Muscle of leg (tissue), 11 donors: ENCODE results near the gene LYRM4. TPM values are rescaled to one million over a fixed set of nuclear protein-coding genes. Genes with fewer than 3 reads are reported as not detected.

ENCODE experiments used
- DNase-seq: peaks from one replicate; pipeline ENCODE4 v3.0.0; 2013
- H3K27ac ChIP-seq: one replicate; pipeline ENCODE4 v1.5.1; 2013; ENCODE audit warnings: mild to moderate bottlenecking, low read length, control low read depth
- H3K27me3 ChIP-seq: one replicate; pipeline ENCODE4 v1.6.1; 2013; ENCODE audit warnings: low read length; ENCODE audit not compliant: control insufficient read depth, insufficient read depth
- H3K36me3 ChIP-seq: one replicate; pipeline ENCODE4 v1.6.1; 2013; ENCODE audit warnings: low read length; ENCODE audit not compliant: control insufficient read depth, insufficient read depth
- H3K4me1 ChIP-seq: one replicate; pipeline ENCODE4 v1.6.1; 2013; ENCODE audit warnings: low read length; ENCODE audit not compliant: control insufficient read depth, insufficient read depth
- H3K4me3 ChIP-seq: one replicate; pipeline ENCODE4 v1.5.1; 2013; ENCODE audit warnings: low read length, control low read depth
- H3K9me3 ChIP-seq: replicated peaks from 2 replicates; pipeline ENCODE4 v1.6.1; 2013; ENCODE audit warnings: low read depth, low read length; ENCODE audit not compliant: control insufficient read depth
- WGBS: methylation state at CpG from one replicate; pipeline ENCODE4 v1.1.5; 2013; ENCODE audit warnings: missing lambda C conversion rate; ENCODE audit not compliant: insufficient coverage; 5-methylcytosine and 5-hydroxymethylcytosine counted together
- polyA plus RNA-seq, 8 donors: library from polyadenylated mRNA; unstranded; fragments of 120-200 nt; gene quantifications; one replicate each; pipeline versions ENCODE4 v1.2.1 to v1.2.3, GENCODE V29; 2013; ENCODE audit warnings: inconsistent platforms in 1 of 8, low replicate concordance in 1 of 8; ENCODE audit not compliant: insufficient read length in 8 of 8, insufficient read depth in 1 of 8
- total RNA-seq: library from RNA; stranded (reverse); fragments of 120-200 nt; gene quantifications from one replicate; pipeline ENCODE4 v1.2.4, GENCODE V29; 2013

LYRM4 gene
- total and polyA plus RNA-seq, 9 donors = 21.8 to 36.6 (median 29.4) TPM

DNA sequence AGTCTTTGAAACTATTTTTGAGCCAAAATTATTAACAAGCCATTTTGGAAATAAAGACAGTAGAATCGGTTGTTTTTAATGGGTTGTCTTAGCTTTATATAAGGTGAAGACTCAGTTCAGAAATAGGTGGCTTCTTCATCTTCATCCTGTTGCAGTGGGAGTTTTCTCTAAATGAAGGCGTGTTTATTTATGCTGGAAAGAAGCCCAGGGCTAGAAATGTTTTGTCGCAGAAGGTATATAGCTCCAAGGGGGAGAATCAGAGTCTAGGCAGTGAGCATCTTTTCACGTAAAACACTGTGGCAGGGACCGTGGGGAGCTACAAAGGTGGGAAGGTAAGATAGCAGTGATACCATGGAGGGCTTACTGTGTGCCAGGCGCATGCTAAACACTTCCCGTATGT is 34.9 kb upstream of the LYRM4 start:
- H3K4me3 ChIP-seq = no peak overlapping the region
- DNase-seq = no peak
- H3K4me1 ChIP-seq = peaks cover 4% of the 10 kb centered on the region
- no peaks in the 10 kb centered on the region for H3K27me3 ChIP-seq
- H3K36me3 ChIP-seq = no peaks in the 10 kb centered on the region
- WGBS = 47% methylated on average over 2 of the region's 7 CpGs
- no peak overlapping the region for H3K27ac ChIP-seq
- H3K9me3 ChIP-seq = no peaks in the 10 kb centered on the region

- Histone ChIP-seq H3K36me3 (no peaks in the 10 kb centered on the region), H3K27ac (no peak overlapping the region), H3K27me3 (no peaks in the 10 kb centered on the region), H3K4me3 (no peak overlapping the region), H3K4me1 (peaks cover 4% of the 10 kb centered on the region), H3K9me3 (no peaks in the 10 kb centered on the region)
- 33% methylated on average over 1 of the region's 11 CpGs for WGBS
- peak; percentile 16 for DNase-seq
Measured at GRCh38 chr6:5294392-5295211, 33.9 kb upstream of the LYRM4 start.

GRCh38 chr6:5293692-5294091 is 32.9 kb upstream of the LYRM4 start:
- Histone ChIP-seq H3K27me3 (no peaks in the 10 kb centered on the region), H3K27ac (no peak overlapping the region), H3K36me3 (no peaks in the 10 kb centered on the region), H3K9me3 (no peaks in the 10 kb centered on the region), H3K4me3 (no peak overlapping the region), H3K4me1 (peaks cover 4% of the 10 kb centered on the region)
- WGBS = no CpG with 5 or more reads among the region's 2 CpGs
- DNase-seq = no peak

GRCh38 chr6:5292154-5292553 is 31.4 kb upstream of the LYRM4 start:
- H3K36me3 ChIP-seq = no peaks in the 10 kb centered on the region
- no peaks in the 10 kb centered on the region for H3K27me3 ChIP-seq
- no peak overlapping the region for H3K27ac ChIP-seq
- DNase-seq = no peak
- no peaks in the 10 kb centered on the region for H3K9me3 ChIP-seq
- H3K4me1 ChIP-seq = peaks cover 7% of the 10 kb centered on the region
- 43% methylated on average over 1 of the region's 1 CpG for WGBS
- H3K4me3 ChIP-seq = no peak overlapping the region

DNA sequence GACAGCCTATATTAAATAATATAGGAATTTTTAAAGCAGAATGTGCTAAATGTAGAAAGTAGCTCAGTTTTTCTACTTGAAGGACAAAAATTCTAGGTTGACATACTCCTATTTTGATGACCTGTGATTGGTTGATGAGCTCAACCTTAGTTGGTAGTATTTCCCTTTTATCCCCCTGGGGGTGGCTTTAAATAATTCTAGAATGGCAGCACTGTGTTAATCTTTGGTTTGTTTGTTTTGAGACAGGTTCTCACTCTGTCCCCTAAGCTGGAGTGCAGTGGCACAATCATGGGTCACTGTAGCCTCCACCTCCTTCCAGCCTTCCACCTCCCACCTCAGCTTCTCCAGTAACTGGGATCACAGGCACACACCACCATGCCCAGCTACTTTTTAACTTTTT is 29.8 kb upstream of the LYRM4 start:
- H3K36me3 ChIP-seq = no peaks in the 10 kb centered on the region
- H3K9me3 ChIP-seq = no peaks in the 10 kb centered on the region
- no peak overlapping the region for H3K4me3 ChIP-seq
- H3K4me1 ChIP-seq = peaks cover 7% of the 10 kb centered on the region
- H3K27ac ChIP-seq = no peak overlapping the region
- DNase-seq = no peak
- no peaks in the 10 kb centered on the region for H3K27me3 ChIP-seq

DNA sequence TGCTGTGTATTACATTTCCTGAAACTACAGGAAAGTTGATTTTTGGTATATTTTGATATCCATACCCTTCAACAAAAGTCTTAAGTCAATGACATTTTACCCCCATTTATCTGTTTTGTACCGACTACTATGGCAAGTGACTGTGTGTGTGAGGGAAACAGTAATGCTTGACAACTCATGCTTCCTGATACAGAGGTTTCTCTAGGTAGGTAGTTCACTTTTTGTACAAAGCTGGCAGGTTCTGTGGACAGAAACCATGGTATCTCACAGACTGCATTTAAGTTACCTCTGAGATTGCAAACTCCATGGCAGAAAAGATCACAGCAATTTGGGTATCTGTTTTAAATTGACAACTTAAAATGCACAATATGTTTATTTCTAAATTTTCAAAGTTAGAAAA is 29.3 kb upstream of the LYRM4 start:
- Histone ChIP-seq H3K9me3 (no peaks in the 10 kb centered on the region), H3K27ac (no peak overlapping the region), H3K36me3 (no peaks in the 10 kb centered on the region), H3K4me1 (peaks cover 7% of the 10 kb centered on the region), H3K27me3 (no peaks in the 10 kb centered on the region), H3K4me3 (no peak overlapping the region)
- no CpG with 5 or more reads among the region's 1 CpG for WGBS
- DNase-seq = no peak

DNA sequence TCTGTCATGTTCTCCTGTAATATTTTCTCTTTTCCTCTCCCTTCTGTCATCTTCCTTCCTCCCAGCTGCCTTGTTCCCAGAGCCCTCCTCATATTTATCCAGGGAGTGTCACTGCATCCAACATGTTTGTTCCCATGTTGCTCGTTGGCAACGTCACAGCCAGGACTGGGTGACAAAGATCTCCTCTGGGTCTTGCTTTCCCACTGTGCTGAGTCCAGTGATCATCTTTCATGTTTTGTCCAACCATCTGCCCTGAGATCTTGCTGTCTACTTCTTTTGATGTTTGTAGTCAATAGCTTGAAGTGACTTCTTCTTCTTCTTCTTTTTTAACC is 27.2 kb upstream of the LYRM4 start:
- Histone ChIP-seq H3K36me3 (no peaks in the 10 kb centered on the region), H3K4me1 (peaks cover 3% of the 10 kb centered on the region), H3K27ac (no peak overlapping the region), H3K9me3 (no peaks in the 10 kb centered on the region), H3K27me3 (no peaks in the 10 kb centered on the region), H3K4me3 (no peak overlapping the region)
- 90% methylated on average over 2 of the region's 2 CpGs for WGBS
- DNase-seq = no peak

DNA sequence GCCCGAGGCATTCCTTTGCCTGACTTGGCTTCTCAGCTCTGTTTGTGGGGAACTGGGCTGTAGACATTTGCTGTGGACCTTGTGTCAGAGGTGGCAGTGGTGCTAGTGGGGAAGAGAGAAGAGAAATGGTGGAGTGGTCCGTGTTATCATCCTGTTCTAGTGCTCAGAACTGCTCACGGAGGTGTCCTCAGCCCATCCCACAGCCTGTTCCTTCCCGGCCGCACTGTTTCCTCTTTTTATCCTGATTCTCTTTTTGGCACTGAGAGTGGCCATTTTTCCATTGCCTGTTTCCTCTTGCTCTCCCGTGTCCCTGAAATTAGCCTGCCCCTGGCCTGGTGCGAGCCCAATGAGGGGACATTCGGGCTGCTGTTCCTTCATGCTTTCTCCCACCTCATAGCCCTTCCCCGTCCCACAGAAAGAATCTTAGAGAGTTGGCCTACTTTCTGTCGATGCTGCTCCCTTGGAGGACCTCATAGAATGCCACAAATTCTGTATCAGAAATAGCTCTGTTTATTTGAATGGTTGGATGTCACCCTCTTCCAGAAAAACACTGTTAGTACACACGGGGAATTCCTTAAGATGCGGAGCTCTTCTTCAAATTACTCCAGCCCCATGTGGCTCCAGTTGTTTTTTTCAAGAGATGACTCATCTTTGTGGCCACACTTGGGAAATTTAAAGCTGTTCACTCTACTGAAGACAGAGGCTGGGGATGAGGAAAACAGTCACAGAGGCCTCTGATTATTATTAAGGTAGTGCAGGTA is 26.6 kb upstream of the LYRM4 start:
- no peaks in the 10 kb centered on the region for H3K27me3 ChIP-seq
- H3K4me3 ChIP-seq = no peak overlapping the region
- H3K9me3 ChIP-seq = no peaks in the 10 kb centered on the region
- 59% methylated on average over 5 of the region's 12 CpGs for WGBS
- no peaks in the 10 kb centered on the region for H3K36me3 ChIP-seq
- DNase-seq = peak; percentile 24
- H3K27ac ChIP-seq = no peak overlapping the region
- H3K4me1 ChIP-seq = peaks cover 3% of the 10 kb centered on the region

GRCh38 chr6:5286780-5287179 is 26.0 kb upstream of the LYRM4 start:
- H3K4me3 ChIP-seq = no peak overlapping the region
- no peak for DNase-seq
- no peaks in the 10 kb centered on the region for H3K9me3 ChIP-seq
- H3K27ac ChIP-seq = no peak overlapping the region
- 97% methylated on average over 5 of the region's 7 CpGs for WGBS
- H3K4me1 ChIP-seq = peaks cover 3% of the 10 kb centered on the region
- no peaks in the 10 kb centered on the region for H3K36me3 ChIP-seq
- no peaks in the 10 kb centered on the region for H3K27me3 ChIP-seq

- WGBS = no CpG with 5 or more reads among the region's 5 CpGs
- no peak for DNase-seq
Measured at GRCh38 chr6:5285526-5285925, 24.8 kb upstream of the LYRM4 start.

More at GRCh38 chr6:5285526-5285925, 24.8 kb upstream of the LYRM4 start:
- Histone ChIP-seq H3K4me3 (no peak overlapping the region), H3K27ac (no peak overlapping the region), H3K27me3 (no peaks in the 10 kb centered on the region), H3K36me3 (no peaks in the 10 kb centered on the region), H3K9me3 (no peaks in the 10 kb centered on the region), H3K4me1 (peaks cover 3% of the 10 kb centered on the region)
